HCEC 1CT (cell line): ENCODE results near the gene NPC1L1.
"Not testable (repeated sequence)": the region's sequence is repeated elsewhere in the genome, so short reads cannot be mapped to it uniquely, and the experiment has no call there.

Experiments used
- DNase-seq: peaks from one replicate; pipeline ENCODE4 v3.0.0-alpha.2; 2017

NPC1L1 gene

GRCh38 chr7:44565795-44566559 lies 24.8 kb upstream of the NPC1L1 start:
- DNase-seq: no peak

DNA sequence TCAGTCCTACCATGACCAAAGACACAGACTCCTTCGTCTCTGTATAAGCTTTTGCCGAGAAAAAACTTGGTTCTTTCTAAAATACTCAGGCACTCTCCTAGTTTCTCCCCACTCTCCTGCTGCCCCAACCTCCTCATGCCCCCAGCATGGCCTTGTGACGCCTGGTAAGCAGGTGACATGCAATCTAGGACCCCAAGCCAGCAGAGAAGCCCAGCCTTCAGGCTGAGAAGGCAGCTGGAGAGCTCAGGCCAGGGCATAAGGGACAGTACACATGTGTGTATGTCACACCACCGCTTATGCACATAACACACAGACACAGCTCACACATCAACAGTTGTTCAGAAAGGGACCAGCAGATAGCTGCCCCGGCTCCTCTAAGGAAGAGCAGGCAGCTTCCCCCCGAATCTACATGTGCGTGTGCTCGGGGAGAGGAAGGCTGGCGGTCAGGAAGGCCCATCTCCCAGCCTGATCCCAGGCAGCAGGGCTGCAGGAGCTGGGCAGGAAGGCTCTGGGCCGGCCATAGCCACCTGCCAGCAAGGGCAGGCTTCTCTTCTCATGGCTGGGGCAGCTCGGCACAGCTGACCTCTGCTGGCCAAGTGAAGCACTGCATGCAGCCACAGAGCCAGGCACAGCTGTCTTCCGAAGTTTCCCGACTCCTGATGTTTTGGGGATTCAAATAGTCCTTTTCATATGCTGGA lies 24.1 kb upstream of the NPC1L1 start:
- DNase-seq: peak; percentile 52

DNA sequence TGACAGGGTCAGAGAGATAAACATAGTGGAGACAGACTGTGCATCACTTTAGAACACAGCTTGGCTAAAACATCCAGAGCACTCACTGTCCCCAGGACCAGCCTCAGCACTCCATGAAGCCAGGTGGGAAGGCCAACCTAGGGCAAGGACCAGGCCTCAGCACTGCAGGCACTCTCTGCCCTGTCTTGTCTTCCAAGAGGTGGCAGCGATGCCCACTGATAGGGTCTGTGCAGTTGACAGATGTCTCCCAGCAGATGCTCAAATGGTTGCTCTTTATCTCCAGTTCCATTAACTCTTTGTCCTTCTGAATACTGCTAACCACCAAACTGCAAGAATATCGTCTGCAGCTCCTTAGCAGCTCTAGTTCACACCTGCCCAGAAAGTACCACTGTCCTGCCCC lies 23.5 kb upstream of the NPC1L1 start:
- no peak for DNase-seq

GRCh38 chr7:44563171-44563679 lies 22.1 kb upstream of the NPC1L1 start:
- DNase-seq: no peak

- not testable (repeated sequence) for DNase-seq
These were observed 21.5 kb upstream of the NPC1L1 start for GRCh38 chr7:44562622-44562962.

DNA sequence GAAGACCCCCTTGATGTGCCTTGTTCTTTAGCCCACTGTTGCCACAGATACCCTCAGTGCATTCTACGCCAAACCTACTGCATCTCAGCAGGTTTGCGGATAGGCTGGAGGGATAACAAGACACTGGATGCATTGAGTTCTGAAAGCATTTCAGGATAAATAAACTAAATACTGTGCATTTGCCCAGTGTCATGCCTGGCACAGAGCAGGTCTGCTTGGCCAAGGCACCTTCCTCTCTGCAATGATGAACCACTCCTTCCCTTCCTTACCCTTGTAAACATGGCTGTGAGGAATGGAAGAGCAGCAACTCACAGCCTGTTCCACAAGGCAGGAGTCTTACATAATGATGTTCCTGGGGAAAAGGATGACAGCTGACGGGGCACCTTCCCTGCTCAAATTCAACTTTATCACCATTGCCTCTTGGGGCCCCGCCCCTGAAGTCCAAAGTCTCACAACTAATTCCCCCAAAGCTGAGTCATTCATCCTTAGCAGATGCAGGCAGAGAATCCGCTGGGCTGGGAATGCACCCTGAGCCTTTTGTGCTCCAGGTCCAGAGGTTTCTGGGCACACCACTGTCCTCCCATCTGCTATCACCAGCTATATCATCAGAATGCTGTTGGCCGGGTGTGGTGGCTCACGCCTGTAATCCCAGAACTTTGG lies 21.0 kb upstream of the NPC1L1 start:
- peak; percentile 66 for DNase-seq

GRCh38 chr7:44561481-44561880 lies 20.4 kb upstream of the NPC1L1 start:
- DNase-seq: no peak

GRCh38 chr7:44559485-44559884 lies 18.4 kb upstream of the NPC1L1 start:
- no peak for DNase-seq

DNA sequence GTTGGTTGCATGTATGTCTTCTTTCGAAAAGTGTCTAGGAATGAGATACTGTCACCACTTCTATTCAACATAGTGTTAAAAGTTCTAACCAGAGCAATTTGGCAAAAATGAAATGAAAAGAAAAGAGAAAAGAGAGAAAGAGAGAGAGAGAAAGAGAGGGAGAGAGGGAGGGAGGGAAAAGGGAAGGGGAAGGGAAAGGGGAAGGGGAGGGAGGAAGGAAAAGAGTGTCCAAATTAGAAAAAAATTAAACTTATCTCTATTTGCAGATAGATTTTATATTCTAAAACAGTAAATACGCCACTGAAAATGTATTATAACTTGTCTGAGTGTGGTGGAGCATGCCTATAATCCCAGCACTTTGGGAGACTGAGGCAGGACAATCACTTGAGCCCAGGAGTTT lies 16.4 kb upstream of the NPC1L1 start:
- no peak for DNase-seq

DNA sequence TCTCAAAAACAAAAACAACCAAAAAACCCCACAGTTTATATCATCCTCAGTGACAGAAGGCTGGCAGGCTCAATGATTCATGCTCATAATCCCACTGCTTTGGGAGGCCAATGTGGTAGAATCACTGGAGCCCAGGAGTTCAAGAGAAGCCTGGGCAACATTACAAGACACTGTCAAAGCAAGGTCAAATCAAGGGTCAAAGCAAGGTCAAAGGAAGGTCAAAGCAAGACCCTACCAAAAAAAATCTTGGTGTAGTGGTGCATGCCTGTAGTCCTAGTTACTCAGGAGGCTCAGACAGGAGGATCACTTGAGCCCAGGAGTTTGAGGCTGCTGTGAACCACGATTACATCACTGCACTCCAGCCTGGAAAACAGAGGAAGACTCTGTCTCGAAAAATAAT lies 14.2 kb upstream of the NPC1L1 start:
- no peak for DNase-seq

GRCh38 chr7:44552473-44553005 lies 11.4 kb upstream of the NPC1L1 start:
- not testable (repeated sequence) for DNase-seq

DNA sequence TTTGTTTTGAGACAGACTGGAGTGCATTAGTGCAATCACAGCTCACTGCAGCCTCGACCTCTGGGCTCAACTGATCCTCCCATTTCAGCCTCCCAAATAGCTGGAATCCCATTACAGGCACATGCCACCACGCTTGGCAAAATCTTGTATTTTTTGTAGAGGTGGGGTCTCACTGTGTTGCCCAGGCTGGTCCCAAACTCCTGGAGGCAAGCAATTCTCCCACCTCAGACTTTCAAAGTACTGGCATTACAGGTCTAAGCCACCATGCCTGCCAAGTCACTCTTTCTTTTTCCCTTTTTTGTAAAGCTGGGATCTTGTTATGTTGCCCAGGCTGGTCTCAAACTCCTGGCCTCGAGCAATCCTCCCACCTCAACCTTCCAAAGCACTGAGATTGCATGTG lies 8.3 kb upstream of the NPC1L1 start:
- no peak for DNase-seq

- DNase-seq: no peak
These were observed 7.8 kb upstream of the NPC1L1 start for GRCh38 chr7:44548893-44549292.

GRCh38 chr7:44547536-44548231 lies 6.6 kb upstream of the NPC1L1 start:
- no peak for DNase-seq

GRCh38 chr7:44541876-44542610 lies 913 bp upstream of the NPC1L1 start:
- no peak for DNase-seq

- DNase-seq: no peak
These were observed 520 bp downstream of the NPC1L1 start for GRCh38 chr7:44540592-44541027.

GRCh38 chr7:44539669-44540506 lies 1.2 kb downstream of the NPC1L1 start:
- no peak for DNase-seq

- DNase-seq: no peak
These were observed 2.1 kb downstream of the NPC1L1 start for GRCh38 chr7:44538798-44539668.

DNA sequence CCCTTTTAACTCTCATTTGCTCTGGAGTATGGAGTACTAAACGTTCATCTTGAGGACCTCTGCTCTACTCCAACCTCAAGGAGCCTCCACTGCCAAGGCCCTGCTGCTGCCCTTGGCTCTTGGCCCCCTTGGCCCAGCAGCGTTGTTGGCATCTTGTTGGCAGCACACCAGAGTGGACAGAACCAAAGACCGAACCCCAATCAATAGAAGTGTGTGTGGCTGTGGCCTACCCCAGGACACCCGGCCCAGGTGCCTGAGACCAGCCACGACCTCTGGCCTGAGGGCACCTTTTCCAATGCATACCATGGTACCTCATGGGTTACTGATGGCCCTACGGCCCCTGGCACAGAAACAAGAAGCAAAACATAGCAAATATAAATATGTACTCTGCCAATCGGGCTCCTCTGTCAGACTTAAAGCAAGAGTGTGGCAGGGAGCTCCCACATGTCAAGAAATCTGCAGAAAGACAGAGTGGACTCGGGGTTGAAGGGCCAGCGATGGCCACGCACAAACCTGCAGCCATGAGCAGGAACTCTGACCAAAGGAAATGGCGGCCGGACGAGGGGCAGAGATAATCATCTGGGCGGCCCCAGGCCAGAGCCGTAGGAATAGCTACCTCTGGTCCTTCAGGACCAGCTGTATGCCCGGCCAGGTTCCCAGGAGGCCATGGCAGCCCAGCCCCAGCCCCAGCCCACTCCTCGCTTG lies 2.9 kb downstream of the NPC1L1 start:
- no peak for DNase-seq

DNA sequence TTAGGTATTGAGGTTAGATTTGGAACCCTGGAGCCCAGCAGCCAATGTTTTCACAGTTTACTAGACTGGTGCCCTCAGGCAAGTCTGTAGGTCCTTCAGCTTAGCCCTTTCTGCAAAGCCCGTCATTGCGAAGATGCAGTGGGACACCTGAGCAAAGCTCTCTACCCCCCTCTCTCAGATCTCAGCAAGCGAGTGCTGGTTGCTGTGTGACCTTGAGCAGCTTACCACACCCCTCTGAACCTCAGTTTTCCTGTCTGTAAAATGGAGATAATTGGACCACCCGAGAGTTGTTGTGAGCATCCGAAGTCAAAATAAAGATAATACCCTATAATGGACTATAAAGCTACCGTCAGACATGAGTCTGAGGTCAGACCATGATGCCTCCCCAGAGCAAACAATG lies 3.7 kb downstream of the NPC1L1 start:
- no peak for DNase-seq
